Prostate gland (tissue), 2 donors: Measurements from ENCODE around the gene ITIH2.

Experiments
- POLR2A ChIP-seq: fragments of 450-650 bp; IDR thresholded peaks from one replicate; pipeline ENCODE4 v1.6.1; 2016; ENCODE audit warnings: antibody characterized with exemption, mild to moderate bottlenecking
- TF ChIP-seq, protein P1 (sequence below), 4 experiments: fragments of 200-600 bp in 2 of 4; fragments of 450-650 bp in 2 of 4; sonication (generic) in 2 of 4; IDR thresholded peaks; 1 replicate in 3 of 4; 2 replicates in 1 of 4; pipeline ENCODE4 v1.5.1; 2016 to 2019; ENCODE audit warnings: antibody characterized with exemption in 4 of 4, mild to moderate bottlenecking in 2 of 4, moderate library complexity in 2 of 4

DNA sequence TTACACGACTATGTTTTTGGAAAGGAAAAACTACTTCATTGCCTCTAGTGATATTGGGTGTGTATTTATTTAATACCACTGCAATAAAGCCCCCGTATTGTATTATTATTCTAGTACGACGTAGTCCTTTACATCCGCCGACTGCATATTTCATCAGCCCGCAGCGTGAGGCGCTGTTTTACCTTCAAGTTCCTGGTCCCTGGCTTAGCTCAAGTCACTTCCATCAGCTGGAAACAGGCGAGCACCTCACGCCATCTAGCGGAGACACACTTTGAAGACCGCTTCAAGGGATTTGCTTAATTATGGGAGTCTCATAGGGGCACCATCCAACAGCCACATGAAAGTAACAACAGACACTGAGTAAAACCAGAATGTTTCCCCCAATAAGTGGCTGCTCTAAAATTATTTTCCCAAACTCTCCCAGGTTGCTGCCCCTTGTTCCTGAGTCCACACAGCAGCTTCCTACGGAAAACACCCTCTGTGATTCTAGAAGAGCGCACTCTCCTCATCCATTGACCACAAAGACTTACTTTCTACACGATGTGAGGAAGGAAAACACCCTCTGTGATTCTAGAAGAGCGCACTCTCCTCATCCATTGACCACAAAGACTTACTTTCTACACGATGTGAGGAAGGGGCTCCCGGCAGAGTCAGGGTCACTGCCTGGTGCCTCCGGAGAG is 15.7 kb upstream of the ITIH2 start:
- TF ChIP-seq, protein P1, sequence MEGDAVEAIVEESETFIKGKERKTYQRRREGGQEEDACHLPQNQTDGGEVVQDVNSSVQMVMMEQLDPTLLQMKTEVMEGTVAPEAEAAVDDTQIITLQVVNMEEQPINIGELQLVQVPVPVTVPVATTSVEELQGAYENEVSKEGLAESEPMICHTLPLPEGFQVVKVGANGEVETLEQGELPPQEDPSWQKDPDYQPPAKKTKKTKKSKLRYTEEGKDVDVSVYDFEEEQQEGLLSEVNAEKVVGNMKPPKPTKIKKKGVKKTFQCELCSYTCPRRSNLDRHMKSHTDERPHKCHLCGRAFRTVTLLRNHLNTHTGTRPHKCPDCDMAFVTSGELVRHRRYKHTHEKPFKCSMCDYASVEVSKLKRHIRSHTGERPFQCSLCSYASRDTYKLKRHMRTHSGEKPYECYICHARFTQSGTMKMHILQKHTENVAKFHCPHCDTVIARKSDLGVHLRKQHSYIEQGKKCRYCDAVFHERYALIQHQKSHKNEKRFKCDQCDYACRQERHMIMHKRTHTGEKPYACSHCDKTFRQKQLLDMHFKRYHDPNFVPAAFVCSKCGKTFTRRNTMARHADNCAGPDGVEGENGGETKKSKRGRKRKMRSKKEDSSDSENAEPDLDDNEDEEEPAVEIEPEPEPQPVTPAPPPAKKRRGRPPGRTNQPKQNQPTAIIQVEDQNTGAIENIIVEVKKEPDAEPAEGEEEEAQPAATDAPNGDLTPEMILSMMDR (IDR thresholded peaks at IDR 0.05): peak; percentile 56 to 95 (median 90)
- no peak for TF ChIP-seq POLR2A
